Raji (cell line): ENCODE measurements around the gene VTI1A.

Experiments
- POLR2A ChIP-seq: IDR thresholded peaks from 2 replicates; pipeline ENCODE4 v1.6.1; 2011; ENCODE audit warnings: low read depth, low read length, control low read depth; ENCODE audit not compliant: insufficient read depth

VTI1A gene

GRCh38 chr10:112750427-112751167 is 303.6 kb downstream of the VTI1A start:
- no peak for TF ChIP-seq POLR2A

GRCh38 chr10:112751651-112752050 is 304.6 kb downstream of the VTI1A start:
- TF ChIP-seq POLR2A = no peak

GRCh38 chr10:112752288-112752687 is 305.3 kb downstream of the VTI1A start:
- TF ChIP-seq POLR2A = no peak

GRCh38 chr10:112753961-112754411 is 307.0 kb downstream of the VTI1A start:
- no peak for TF ChIP-seq POLR2A

- no peak for TF ChIP-seq POLR2A
Observed at GRCh38 chr10:112755446-112756234, 308.6 kb downstream of the VTI1A start.

- TF ChIP-seq POLR2A = no peak
Observed at GRCh38 chr10:112756235-112756527, 309.2 kb downstream of the VTI1A start.

GRCh38 chr10:112758961-112759360 is 311.9 kb downstream of the VTI1A start:
- no peak for TF ChIP-seq POLR2A

GRCh38 chr10:112759496-112759895 is 312.5 kb downstream of the VTI1A start:
- no peak for TF ChIP-seq POLR2A

- TF ChIP-seq POLR2A = no peak
Observed at GRCh38 chr10:112761256-112761655, 314.2 kb downstream of the VTI1A start.

GRCh38 chr10:112763916-112764520 is 317.0 kb downstream of the VTI1A start:
- TF ChIP-seq POLR2A = no peak

GRCh38 chr10:112765717-112766235 is 318.8 kb downstream of the VTI1A start:
- TF ChIP-seq POLR2A = no peak

- no peak for TF ChIP-seq POLR2A
Observed at GRCh38 chr10:112766636-112767035, 319.6 kb downstream of the VTI1A start.

GRCh38 chr10:112767156-112767555 is 320.1 kb downstream of the VTI1A start:
- no peak for TF ChIP-seq POLR2A

GRCh38 chr10:112768121-112768520 is 321.1 kb downstream of the VTI1A start:
- no peak for TF ChIP-seq POLR2A

GRCh38 chr10:112769081-112769480 is 322.1 kb downstream of the VTI1A start:
- TF ChIP-seq POLR2A = no peak
